Gastrocnemius medialis (tissue), 4 donors: ENCODE data around the gene SLC25A48. TPM values are rescaled to one million over a fixed set of nuclear protein-coding genes. Genes with fewer than 3 reads are reported as not detected.

Experiments
- ATAC-seq, 2 donors: fragments of 150-250 bp; one replicate each; pipeline ENCODE4 v1.9.1; 2016
- DNase-seq, 2 donors: peaks; one replicate each; pipeline ENCODE4 v3.0.0-alpha.2; 2019
- H3K27ac ChIP-seq, 4 donors: fragments of 200-600 bp; sonication (generic); 1 replicate in 1 of 4; 2 replicates in 3 of 4; pipeline ENCODE4 v1.5.1; 2016 to 2018; ENCODE audit warnings: mild to moderate bottlenecking in 2 of 4, moderate library complexity in 1 of 4
- H3K27me3 ChIP-seq, 3 donors: fragments of 200-600 bp; sonication (generic) in 2 of 3; 1 replicate in 1 of 3; 2 replicates in 2 of 3; pipeline versions ENCODE4 v1.5.1 to v1.6.0; 2016 to 2019; ENCODE audit warnings: mild to moderate bottlenecking in 1 of 3, moderate library complexity in 1 of 3
- H3K36me3 ChIP-seq, 2 donors: fragments of 200-600 bp; sonication (generic) in 1 of 2; one replicate each; pipeline ENCODE4 v1.5.1; 2017 to 2018
- H3K4me1 ChIP-seq, 2 donors: fragments of 200-600 bp; sonication (generic) in 1 of 2; one replicate each; pipeline ENCODE4 v1.5.1; 2016 to 2017; ENCODE audit warnings: mild to moderate bottlenecking in 2 of 2
- H3K4me3 ChIP-seq, 4 donors: fragments of 200-600 bp; sonication (generic) in 3 of 4; 1 replicate in 1 of 4; 2 replicates in 3 of 4; pipeline ENCODE4 v1.5.1; 2016 to 2019; ENCODE audit warnings: mild to moderate bottlenecking in 2 of 4
- H3K9me3 ChIP-seq, 3 donors: fragments of 200-600 bp; sonication (generic) in 2 of 3; 1 replicate in 1 of 3; 2 replicates in 2 of 3; pipeline ENCODE4 v1.5.1; 2016 to 2019
- CTCF ChIP-seq, 5 experiments: fragments of 450-650 bp in 3 of 5; fragments of 200-600 bp in 2 of 5; sonication (generic) in 2 of 5; IDR thresholded peaks in 4 of 5; conservative IDR thresholded peaks in 1 of 5; 1 replicate in 4 of 5; 2 replicates in 1 of 5; pipeline ENCODE4 v1.5.1; 2016 to 2019; ENCODE audit warnings: antibody characterized with exemption in 5 of 5, mild to moderate bottlenecking in 3 of 5, moderate library complexity in 3 of 5
- POLR2A ChIP-seq, 2 donors: fragments of 450-650 bp; IDR thresholded peaks; one replicate each; pipeline ENCODE4 v1.6.1; 2017; ENCODE audit warnings: antibody characterized with exemption in 2 of 2, mild to moderate bottlenecking in 2 of 2, moderate library complexity in 2 of 2
- in situ Hi-C, 4 donors: fragments of 200-750 bp; cut with MboI; loops; one replicate each; pipeline versions ENCODE4 v1.15.0 to v1.8.0; 2017; ENCODE audit warnings: low sequenced_read_pairs in 4 of 4
- intact Hi-C: fragments of 100-400 bp; cut with DNase I; formaldehyde crosslinking; loops from one replicate; pipeline ENCODE4 v1.15.1; 2023; ENCODE audit warnings: low total_unique reads
- total RNA-seq, 4 donors: library from RNA; depleted of rRNA; stranded (reverse); fragments of >200 nt; gene quantifications; one replicate each; pipeline versions ENCODE4 v1.1.0 to v1.2.3, GENCODE V29; 2016

SLC25A48 gene
- total RNA-seq, 4 donors from 2014 or later = 0.56 to 5.2 (median 2.4) TPM

- no peak for ATAC-seq
- H3K36me3 ChIP-seq = no peaks in the 10 kb centered on the region
- H3K9me3 ChIP-seq = no peaks in the 10 kb centered on the region
- intact Hi-C loops (no loop called here), in situ Hi-C loops (no loop called here)
- TF ChIP-seq CTCF (IDR thresholded peaks at IDR 0.05 in 4 of 5, conservative IDR thresholded peaks at IDR 0.05 in 1 of 5) = no peak
- no peak for TF ChIP-seq POLR2A (IDR thresholded peaks at IDR 0.05)
- H3K4me1 ChIP-seq = no peaks in the 10 kb centered on the region
- H3K27ac ChIP-seq = no peak within 1 kb of the TSS
- DNase-seq = no peak
- H3K27me3 ChIP-seq = peaks cover 0 to 11% (median 0%) of the 10 kb centered on the region in 3 donors
- H3K4me3 ChIP-seq = no peak within 1 kb of the TSS
Measured at GRCh38 chr5:135895474-135896006, 61.1 kb downstream of the SLC25A48 start, which contains the start of gene IL9. Gene IL9 (minus strand): TSS chr5:135895841. CDS start chr5:135895816, 25 bp downstream.

- Histone ChIP-seq H3K27ac (no peak overlapping the region), H3K4me1 (no peaks in the 10 kb centered on the region), H3K36me3 (no peaks in the 10 kb centered on the region), H3K27me3 (peaks cover 0 to 11% (median 0%) of the 10 kb centered on the region in 3 donors), H3K9me3 (no peaks in the 10 kb centered on the region), H3K4me3 (no peak overlapping the region)
- no peak for TF ChIP-seq CTCF (IDR thresholded peaks at IDR 0.05 in 4 of 5, conservative IDR thresholded peaks at IDR 0.05 in 1 of 5)
- no peak for TF ChIP-seq POLR2A (IDR thresholded peaks at IDR 0.05)
- ATAC-seq = no peak
- in situ Hi-C loops = no loop called here
- DNase-seq = no peak
- intact Hi-C loops = no loop called here
Measured at GRCh38 chr5:135898651-135899050, 64.2 kb downstream of the SLC25A48 start.

- Histone ChIP-seq H3K4me1 (no peaks in the 10 kb centered on the region), H3K4me3 (no peak overlapping the region), H3K9me3 (no peaks in the 10 kb centered on the region), H3K27me3 (peaks cover 0 to 11% (median 0%) of the 10 kb centered on the region in 3 donors), H3K27ac (no peak overlapping the region), H3K36me3 (no peaks in the 10 kb centered on the region)
- intact Hi-C loops = no loop called here
- in situ Hi-C loops = no loop called here
- DNase-seq (no peak), ATAC-seq (no peak)
- TF ChIP-seq POLR2A (IDR thresholded peaks at IDR 0.05) (no peak), CTCF (IDR thresholded peaks at IDR 0.05 in 4 of 5, conservative IDR thresholded peaks at IDR 0.05 in 1 of 5) (no peak)
Measured at GRCh38 chr5:135900276-135900675, 65.8 kb downstream of the SLC25A48 start.

- ATAC-seq = no peak
- TF ChIP-seq CTCF (IDR thresholded peaks at IDR 0.05 in 4 of 5, conservative IDR thresholded peaks at IDR 0.05 in 1 of 5) (no peak), POLR2A (IDR thresholded peaks at IDR 0.05) (no peak)
- Histone ChIP-seq H3K27ac (no peak overlapping the region), H3K4me3 (no peak overlapping the region), H3K4me1 (no peaks in the 10 kb centered on the region), H3K9me3 (no peaks in the 10 kb centered on the region), H3K36me3 (no peaks in the 10 kb centered on the region), H3K27me3 (peaks cover 0 to 11% (median 0%) of the 10 kb centered on the region in 3 donors)
- no peak for DNase-seq
- intact Hi-C loops (no loop called here), in situ Hi-C loops (no loop called here)
Measured at GRCh38 chr5:135901633-135902032, 67.2 kb downstream of the SLC25A48 start.

GRCh38 chr5:135905144-135905543, 70.7 kb downstream of the SLC25A48 start:
- no peak for DNase-seq
- Histone ChIP-seq H3K4me1 (no peaks in the 10 kb centered on the region), H3K27me3 (peaks cover 0 to 8% (median 4%) of the 10 kb centered on the region in 3 donors), H3K4me3 (no peak overlapping the region), H3K27ac (no peak overlapping the region), H3K36me3 (no peaks in the 10 kb centered on the region), H3K9me3 (no peaks in the 10 kb centered on the region)
- in situ Hi-C loops = no loop called here
- no peak for TF ChIP-seq POLR2A (IDR thresholded peaks at IDR 0.05)
- TF ChIP-seq CTCF (IDR thresholded peaks at IDR 0.05 in 4 of 5, conservative IDR thresholded peaks at IDR 0.05 in 1 of 5) = no peak
- no peak for ATAC-seq
- intact Hi-C loops = no loop called here
